ENCODE results near the gene CCDC180.

DNA sequence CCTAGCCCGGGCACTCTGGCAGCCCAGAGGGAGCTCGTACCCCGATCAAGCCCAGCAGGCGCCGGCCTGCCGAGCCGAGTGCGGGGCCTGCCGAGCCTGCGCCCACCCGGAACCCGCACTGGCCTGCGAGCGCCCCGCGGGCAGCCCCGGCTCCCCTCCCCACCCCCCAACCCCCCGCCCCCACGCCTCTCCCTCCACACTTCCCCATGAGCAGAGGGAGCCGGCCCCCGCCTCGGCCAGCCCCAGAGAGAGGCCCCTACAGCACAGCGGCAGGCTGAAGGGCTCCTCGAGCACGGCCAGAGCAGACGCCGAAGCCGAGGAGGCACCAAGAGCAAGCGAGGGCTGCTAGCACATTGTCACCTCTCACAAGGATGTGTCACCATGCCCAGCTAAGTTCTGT, 36.2 kb upstream of the CCDC180 start:
- no peak for TF ChIP-seq POLR2A (IDR thresholded peaks at IDR 0.05)
- TF ChIP-seq, protein P1, sequence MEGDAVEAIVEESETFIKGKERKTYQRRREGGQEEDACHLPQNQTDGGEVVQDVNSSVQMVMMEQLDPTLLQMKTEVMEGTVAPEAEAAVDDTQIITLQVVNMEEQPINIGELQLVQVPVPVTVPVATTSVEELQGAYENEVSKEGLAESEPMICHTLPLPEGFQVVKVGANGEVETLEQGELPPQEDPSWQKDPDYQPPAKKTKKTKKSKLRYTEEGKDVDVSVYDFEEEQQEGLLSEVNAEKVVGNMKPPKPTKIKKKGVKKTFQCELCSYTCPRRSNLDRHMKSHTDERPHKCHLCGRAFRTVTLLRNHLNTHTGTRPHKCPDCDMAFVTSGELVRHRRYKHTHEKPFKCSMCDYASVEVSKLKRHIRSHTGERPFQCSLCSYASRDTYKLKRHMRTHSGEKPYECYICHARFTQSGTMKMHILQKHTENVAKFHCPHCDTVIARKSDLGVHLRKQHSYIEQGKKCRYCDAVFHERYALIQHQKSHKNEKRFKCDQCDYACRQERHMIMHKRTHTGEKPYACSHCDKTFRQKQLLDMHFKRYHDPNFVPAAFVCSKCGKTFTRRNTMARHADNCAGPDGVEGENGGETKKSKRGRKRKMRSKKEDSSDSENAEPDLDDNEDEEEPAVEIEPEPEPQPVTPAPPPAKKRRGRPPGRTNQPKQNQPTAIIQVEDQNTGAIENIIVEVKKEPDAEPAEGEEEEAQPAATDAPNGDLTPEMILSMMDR (IDR thresholded peaks at IDR 0.05), result no peak

Data from body of pancreas (tissue), 4 donors.